Activated B cell treated with CpG ODN at 0.5 μM for 24 hours (primary cell): ENCODE data around the gene RXRB. TPM values are rescaled to one million over a fixed set of nuclear protein-coding genes. Genes with fewer than 3 reads are reported as not detected.
A peak's percentile ranks its signal among the peaks of the same experiment; 100 is the strongest.

Experiments used
- ATAC-seq: fragments of 200-7000 bp; cut with Tn5 transposase; one replicate; pipeline ENCODE4 v1.10.0; 2021; ENCODE audit warnings: low read depth, mild to moderate bottlenecking, moderate library complexity
- CTCF ChIA-PET: fragments of 350-600 bp; sonication (Branson Sonifier 250); formaldehyde crosslinking; loops from one replicate; lab custom pipeline; 2021; ENCODE audit warnings: antibody characterized with exemption; lab: Charles Lee
- POLR2A ChIA-PET: fragments of 350-600 bp; sonication (Branson Sonifier 250); formaldehyde crosslinking; loops from one replicate; lab custom pipeline; 2021; ENCODE audit warnings: antibody characterized with exemption; lab: Charles Lee
- DNase-seq: peaks from one replicate; pipeline ENCODE4 v3.0.0; 2022
- H3K27ac Mint-ChIP-seq: one replicate; pipeline ENCODE4 v1.8.0; 2020; ENCODE audit warnings: mixed read lengths
- H3K27me3 Mint-ChIP-seq: one replicate; pipeline ENCODE4 v1.8.0; 2021; ENCODE audit warnings: mixed read lengths
- H3K36me3 Mint-ChIP-seq: one replicate; pipeline ENCODE4 v1.8.0; 2021; ENCODE audit warnings: low read depth, mixed read lengths
- H3K4me1 Mint-ChIP-seq: one replicate; pipeline ENCODE4 v1.8.0; 2021; ENCODE audit warnings: mixed read lengths
- H3K4me3 Mint-ChIP-seq: one replicate; pipeline ENCODE4 v1.8.0; 2020; ENCODE audit warnings: mild to moderate bottlenecking, mixed read lengths
- H3K9me3 Mint-ChIP-seq: one replicate; pipeline ENCODE4 v1.8.0; 2020; ENCODE audit warnings: mixed read lengths
- CTCF ChIP-seq: fragments of 200-600 bp; IDR thresholded peaks from one replicate; pipeline ENCODE4 v1.8.0; 2022; ENCODE audit warnings: antibody characterized with exemption, mild to moderate bottlenecking
- intact Hi-C: fragments of 100-400 bp; cut with micrococcal nuclease; formaldehyde crosslinking; loops from one replicate; pipeline ENCODE4 v1.15.1; 2024
- total RNA-seq: library from RNA; stranded (reverse); gene quantifications from 2 replicates; pipeline ENCODE4 v1.2.3, GENCODE V29; 2022

Gene RXRB
- total RNA-seq, 1 donor from 2014 or later = 74.3 TPM

GRCh38 chr6:33161354-33162331, 38.8 kb downstream of the RXRB start:
- Mint-ChIP-seq H3K4me3 (peak overlapping the region; percentile 92), H3K9me3 (no peaks in the 10 kb centered on the region), H3K4me1 (peaks cover 13% of the 10 kb centered on the region), H3K27ac (peak overlapping the region; percentile 65), H3K36me3 (no peaks in the 10 kb centered on the region), H3K27me3 (peaks cover 1% of the 10 kb centered on the region)
- intact Hi-C loops = loop anchor here (1.0 to 5.0 kb wide), 4 partner anchors 36 to 136 kb away; partner anchors contain the start of gene RGL2
- peak; percentile 47 for TF ChIP-seq CTCF
- POLR2A ChIA-PET = interaction anchor here (0.5 to 1.9 kb wide), 9 partner anchors 15 to 323 kb away, joined by 3 to 14 read pairs (median 4); partner anchors contain the start of genes HSD17B8, RING1, RXRB and SLC39A7
- ATAC-seq = peak; percentile 98
- CTCF ChIA-PET = interaction anchor here (0.6 to 2.7 kb wide), 12 partner anchors 11 to 184 kb away, joined by 3 to 21 read pairs (median 3); partner anchors contain the start of gene RING1
- peak; percentile 84 for DNase-seq

GRCh38 chr6:33160728-33161344, 39.6 kb downstream of the RXRB start:
- ChIA-PET POLR2A (interaction anchor here (0.6 to 1.9 kb wide), 5 partner anchors 14 to 189 kb away, joined by 3 to 14 read pairs (median 4); no protein-coding TSS in a partner anchor), CTCF (interaction anchor here (0.6 to 2.7 kb wide), 9 partner anchors 10 to 185 kb away, joined by 3 to 21 read pairs (median 4); partner anchors contain the start of gene RING1)
- Mint-ChIP-seq H3K36me3 (no peaks in the 10 kb centered on the region), H3K9me3 (no peaks in the 10 kb centered on the region), H3K27me3 (peaks cover 3% of the 10 kb centered on the region), H3K4me3 (peak overlapping the region; percentile 92), H3K4me1 (peaks cover 13% of the 10 kb centered on the region), H3K27ac (peak overlapping the region; percentile 65)
- no peak for ATAC-seq
- DNase-seq = no peak
- intact Hi-C loops = loop anchor here (1.0 to 5.0 kb wide), 4 partner anchors 36 to 136 kb away; partner anchors contain the start of gene RGL2
- no peak for TF ChIP-seq CTCF

- Mint-ChIP-seq H3K4me1 (peaks cover 13% of the 10 kb centered on the region), H3K27me3 (peaks cover 3% of the 10 kb centered on the region), H3K36me3 (no peaks in the 10 kb centered on the region), H3K9me3 (no peaks in the 10 kb centered on the region), H3K4me3 (no peak overlapping the region), H3K27ac (no peak overlapping the region)
- ATAC-seq = no peak
- TF ChIP-seq CTCF = no peak
- POLR2A ChIA-PET = interaction anchor here (0.6 to 1.9 kb wide), 2 partner anchors 40 to 89 kb away, joined by 9 to 14 read pairs; no protein-coding TSS in a partner anchor
- intact Hi-C loops = loop anchor here (5.0 kb wide), 2 partner anchors 43 to 137 kb away; partner anchors contain the start of gene RGL2
- CTCF ChIA-PET = interaction anchor here (1.0 to 2.7 kb wide), 5 partner anchors 10 to 160 kb away, joined by 3 to 21 read pairs (median 8); no protein-coding TSS in a partner anchor
- no peak for DNase-seq
Measured at GRCh38 chr6:33160096-33160495, 40.4 kb downstream of the RXRB start.

- DNase-seq = no peak
- Mint-ChIP-seq H3K4me3 (no peak overlapping the region), H3K9me3 (no peaks in the 10 kb centered on the region), H3K36me3 (no peaks in the 10 kb centered on the region), H3K27ac (no peak overlapping the region), H3K27me3 (peaks cover 6% of the 10 kb centered on the region), H3K4me1 (peaks cover 11% of the 10 kb centered on the region)
- intact Hi-C loops = no loop called here
- ChIA-PET POLR2A (no interaction called here), CTCF (interaction anchor here (0.9 to 1.4 kb wide), 4 partner anchors 15 to 144 kb away, joined by 3 to 9 read pairs (median 4); no protein-coding TSS in a partner anchor)
- TF ChIP-seq CTCF = no peak
- no peak for ATAC-seq
Measured at GRCh38 chr6:33156964-33157363, 43.5 kb downstream of the RXRB start.
